Jurkat, Clone E6-1 (cell line): ENCODE results near the gene SBNO2.

Experiments used
- DNase-seq: peaks from one replicate; pipeline ENCODE4 v3.0.0-alpha.2; 2011; ENCODE audit warnings: low read depth, low spot score
- H3K4me3 ChIP-seq: 2 replicates; pipeline ENCODE4 v1.5.1; 2011; ENCODE audit warnings: mild to moderate bottlenecking, low read length, control low read depth, moderate library complexity

Gene SBNO2

DNA sequence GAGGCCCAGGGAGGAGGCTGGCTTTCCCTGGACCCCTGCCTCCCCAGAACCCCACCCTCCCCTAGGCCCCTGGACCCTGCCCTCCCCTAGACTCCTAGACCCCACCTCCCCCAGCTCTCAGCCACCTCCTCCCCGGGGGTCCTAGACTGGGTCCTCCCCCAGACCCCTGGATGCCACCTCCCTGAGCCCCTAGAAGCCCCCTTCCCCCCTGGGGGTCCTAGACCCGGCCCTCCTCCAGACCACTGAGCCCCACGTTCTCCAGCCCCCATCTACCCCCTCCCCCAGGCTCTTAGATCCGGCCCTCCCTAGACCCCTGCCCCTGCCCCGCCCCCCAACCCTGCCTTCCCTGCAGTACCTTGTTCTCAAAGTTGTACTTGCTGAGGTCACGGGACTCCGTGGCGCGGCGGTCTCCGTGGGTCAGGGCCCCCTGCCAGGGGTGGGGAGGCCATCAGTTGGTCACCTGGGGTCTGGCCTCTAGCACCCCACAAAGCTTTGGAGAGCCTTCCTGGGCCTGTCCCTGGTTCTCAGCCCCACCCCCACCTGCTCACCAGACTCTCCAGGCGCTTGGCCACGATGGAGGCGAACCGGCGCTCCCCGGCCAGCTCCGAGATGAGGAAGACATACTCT is 62.3 kb downstream of the SBNO2 start:
- no peak for DNase-seq
- no peak overlapping the region for H3K4me3 ChIP-seq

GRCh38 chr19:1110809-1111640 is 63.0 kb downstream of the SBNO2 start:
- no peak for DNase-seq
- no peak overlapping the region for H3K4me3 ChIP-seq

DNA sequence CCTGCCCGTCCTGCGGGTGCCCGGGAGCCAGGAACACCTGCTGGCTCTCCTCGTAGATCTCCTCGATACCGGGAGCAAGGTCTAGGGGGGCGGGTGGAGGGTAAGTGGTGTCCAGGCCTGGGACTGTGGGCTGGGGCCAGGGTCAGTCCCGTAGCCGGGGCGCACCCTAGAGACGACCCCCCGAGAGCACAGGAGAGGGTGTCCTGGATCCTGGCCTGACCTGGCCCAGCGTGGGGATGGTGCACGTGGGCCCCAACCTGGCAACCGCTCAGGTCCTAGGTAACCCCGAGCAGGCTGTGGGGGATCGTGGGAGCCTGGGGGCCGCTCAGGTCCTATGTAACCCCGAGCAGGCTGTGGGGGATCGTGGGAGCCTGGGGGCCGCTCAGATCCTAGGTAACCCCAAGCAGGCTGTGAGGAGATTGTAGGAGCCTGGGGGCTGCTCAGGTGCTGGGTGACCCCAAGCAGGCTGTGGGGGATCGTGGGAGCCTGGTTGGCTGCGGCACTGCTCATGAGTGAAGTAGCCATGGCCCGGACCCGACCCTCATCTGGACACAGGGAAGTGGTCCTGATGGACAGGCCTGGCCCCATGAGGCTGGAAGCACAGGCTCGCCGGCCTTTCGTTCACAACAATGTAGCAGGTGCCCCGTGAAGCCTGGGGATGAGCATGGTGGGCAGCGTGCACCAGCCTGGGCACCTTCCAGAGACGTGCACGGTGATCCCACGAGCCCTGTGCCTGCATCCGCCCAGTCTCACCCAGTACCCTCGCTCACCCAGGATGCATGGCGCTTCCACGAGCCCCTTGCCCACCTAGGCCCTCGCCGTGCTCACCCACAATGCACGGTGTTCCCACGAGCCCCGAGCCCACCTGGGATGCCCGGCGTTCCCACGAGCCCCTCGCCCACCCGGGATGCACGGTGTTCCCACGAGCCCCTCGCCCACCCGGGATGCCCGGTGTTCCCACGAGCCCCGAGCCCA is 64.1 kb downstream of the SBNO2 start:
- DNase-seq, result no peak
- no peak overlapping the region for H3K4me3 ChIP-seq

DNA sequence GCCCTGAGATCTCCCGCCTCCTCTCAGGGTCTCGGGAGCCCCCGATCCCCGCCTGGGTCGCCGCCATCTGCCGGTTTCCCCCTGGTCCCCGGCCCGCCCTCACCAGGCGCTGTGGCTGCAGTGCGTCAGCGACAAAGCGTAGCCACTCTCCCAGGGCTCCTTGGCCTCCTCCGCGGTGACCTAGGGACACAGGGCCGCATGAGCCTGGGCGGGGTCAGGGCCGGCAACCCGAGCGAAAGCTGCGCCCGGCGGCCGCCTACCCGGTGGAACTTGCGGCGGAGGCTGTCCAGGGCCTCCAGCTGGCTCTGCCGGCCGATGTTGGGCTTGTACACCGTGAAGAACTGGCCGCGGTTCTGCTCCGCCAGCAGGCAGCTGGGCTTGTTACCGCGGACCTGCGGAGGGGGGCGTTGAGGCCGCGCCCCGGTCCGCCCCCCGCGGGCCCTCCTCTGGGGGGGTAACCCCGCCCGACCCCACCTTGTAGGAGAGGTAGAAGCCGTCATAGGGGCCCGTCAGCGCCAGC is 65.0 kb downstream of the SBNO2 start:
- DNase-seq, result no peak

GRCh38 chr19:1108291-1109031 is 65.6 kb downstream of the SBNO2 start:
- H3K4me3 ChIP-seq, result no peak overlapping the region
- no peak for DNase-seq

More for the DNA sequence above, 65.0 kb downstream of the SBNO2 start:
- H3K4me3 ChIP-seq, result no peak overlapping the region

GRCh38 chr19:1107661-1108261 is 66.3 kb downstream of the SBNO2 start:
- DNase-seq, result no peak
- H3K4me3 ChIP-seq, result no peak overlapping the region

- no peak overlapping the region for H3K4me3 ChIP-seq
- no peak for DNase-seq
Observed at GRCh38 chr19:1106841-1107660, 67.0 kb downstream of the SBNO2 start.

- no peak for DNase-seq
- no peak overlapping the region for H3K4me3 ChIP-seq
Observed at GRCh38 chr19:1105873-1106840, 67.9 kb downstream of the SBNO2 start.

GRCh38 chr19:1105008-1105872 is 68.8 kb downstream of the SBNO2 start:
- peak overlapping the region; percentile 69 for H3K4me3 ChIP-seq
- DNase-seq, result no peak

- peak overlapping the region; percentile 69 for H3K4me3 ChIP-seq
- DNase-seq, result peak; percentile 41
Observed at GRCh38 chr19:1104311-1105007, 69.6 kb downstream of the SBNO2 start.

GRCh38 chr19:1103708-1104310 is 70.3 kb downstream of the SBNO2 start, which contains the start of gene GPX4:
TSS of gene GPX4 (plus strand) at chr19:1103994. CDS start at chr19:1104044, 50 bp downstream.
- H3K4me3 ChIP-seq, result peak within 1 kb of the TSS; percentile 69
- peak; percentile 97 for DNase-seq

- no peak for DNase-seq
- H3K4me3 ChIP-seq, result peak overlapping the region; percentile 55
Observed at GRCh38 chr19:1103132-1103707, 70.8 kb downstream of the SBNO2 start.

DNA sequence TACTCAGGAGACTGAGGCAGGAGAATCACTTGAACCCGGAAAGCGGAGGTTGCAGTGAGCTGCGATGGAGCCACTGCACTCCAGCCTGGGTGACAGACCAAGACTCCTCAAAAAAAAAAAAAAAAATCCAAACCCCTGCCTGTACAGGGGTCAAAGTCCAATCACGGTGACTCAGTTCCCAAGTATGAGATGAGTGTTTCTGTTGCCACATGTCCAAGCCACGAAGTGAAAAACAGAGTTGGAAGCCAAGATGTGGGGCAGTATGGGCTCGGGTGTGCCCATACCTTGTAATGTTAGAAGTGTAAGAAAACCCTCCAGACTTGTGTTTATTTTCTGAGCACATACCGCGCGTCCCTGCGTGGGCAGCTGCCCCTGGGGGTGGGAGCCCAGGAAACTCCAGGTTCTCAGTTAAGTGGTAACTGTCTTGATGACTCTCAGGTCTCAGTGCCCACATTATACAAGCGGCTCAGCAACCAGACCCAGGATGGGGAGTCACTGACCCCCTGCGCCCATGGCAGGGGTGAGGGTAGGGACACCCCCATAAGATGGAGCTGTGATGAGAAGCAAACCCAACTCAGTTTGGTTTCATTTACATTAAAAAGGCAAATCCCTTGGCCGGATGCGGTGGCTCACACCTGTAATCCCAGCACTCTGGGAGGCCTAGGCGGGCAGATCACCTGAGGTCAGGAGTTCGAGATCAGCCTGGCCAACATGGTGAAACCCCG is 71.5 kb downstream of the SBNO2 start:
- no peak overlapping the region for H3K4me3 ChIP-seq

DNA sequence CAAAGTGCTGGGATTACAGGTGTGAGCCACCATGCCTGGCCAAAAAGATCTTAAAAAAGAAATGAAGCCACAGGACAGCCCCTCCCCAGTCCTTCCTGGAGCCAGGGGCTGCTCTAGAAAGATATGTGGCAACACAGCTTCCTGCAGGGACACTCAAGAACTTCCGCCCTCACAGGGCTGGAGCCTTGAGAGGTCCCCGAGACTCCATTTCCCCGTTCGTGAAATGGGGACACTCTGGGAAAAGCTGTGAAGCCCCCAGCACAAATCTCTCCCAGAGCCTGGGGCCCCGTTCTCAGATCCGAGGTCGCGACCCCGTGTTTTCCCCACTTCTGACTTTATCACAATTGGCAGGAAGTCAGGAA is 72.8 kb downstream of the SBNO2 start:
- no peak overlapping the region for H3K4me3 ChIP-seq

More for the DNA sequence above, 71.5 kb downstream of the SBNO2 start:
- no peak for DNase-seq

More for the DNA sequence above, 72.8 kb downstream of the SBNO2 start:
- DNase-seq, result no peak
